ENCODE measurements around the gene ARHGAP31. TPM values are rescaled to one million over a fixed set of nuclear protein-coding genes. Genes with fewer than 3 reads are reported as not detected.

Gene ARHGAP31
- total RNA-seq, 1 donor from 2014 or later: 48.1 TPM

- DNase-seq (ENCODE audit: low read depth): no peak
- Histone ChIP-seq H3K27ac (ENCODE audit: low read depth, low read length) (no peak overlapping the region), H3K9me3 (ENCODE audit: insufficient read depth, low read depth, low read length) (no peaks in the 10 kb centered on the region), H4K20me1 (ENCODE audit: insufficient read depth, low read length) (peaks cover 28% of the 10 kb centered on the region), H3K4me3 (ENCODE audit: insufficient read depth, low read depth, low read length) (no peak overlapping the region), H3K36me3 (ENCODE audit: insufficient read depth, low read length) (peaks cover 12% of the 10 kb centered on the region), H3K4me1 (ENCODE audit: insufficient read depth, low read length) (peaks cover 60% of the 10 kb centered on the region), H3K9ac (ENCODE audit: low read length) (no peak overlapping the region), H3K79me2 (ENCODE audit: insufficient read depth, low read length) (peaks cover 95% of the 10 kb centered on the region), H3K4me2 (ENCODE audit: low read length) (no peak overlapping the region), H3K27me3 (ENCODE audit: insufficient read depth, low read length) (no peaks in the 10 kb centered on the region), H2AFZ (ENCODE audit: low read depth, low read length) (no peak overlapping the region)
- no peaks in the 10 kb centered on the region for H3K9me3 Mint-ChIP-seq (ENCODE audit: unreplicated experiment)
- peak overlapping the region; percentile 13 for H3K27ac Mint-ChIP-seq (ENCODE audit: unreplicated experiment)
- H3K4me3 Mint-ChIP-seq (ENCODE audit: unreplicated experiment): peak overlapping the region; percentile 10
- TF ChIP-seq CTCF (IDR thresholded peaks at IDR 0.05; ENCODE audit: insufficient read depth, low read depth, low read length): no peak
- no peak for TF ChIP-seq EZH2 (IDR thresholded peaks at IDR 0.05; ENCODE audit: insufficient read depth, low read length)
- FAIRE-seq: no peak
- peaks cover 75% of the 10 kb centered on the region for H3K4me1 Mint-ChIP-seq (ENCODE audit: low read depth, unreplicated experiment)
- H3K27me3 Mint-ChIP-seq (ENCODE audit: low read depth, unreplicated experiment): no peaks in the 10 kb centered on the region
- H3K36me3 Mint-ChIP-seq (ENCODE audit: low read depth, unreplicated experiment): peaks cover 38% of the 10 kb centered on the region
Observed at GRCh38 chr3:119301662-119302061, 7.5 kb downstream of the ARHGAP31 start.

- no peak overlapping the region for H3K4me3 ChIP-seq (ENCODE audit: insufficient read depth, low read depth, low read length)
- DNase-seq (ENCODE audit: low read depth) (no peak), FAIRE-seq (no peak)
- peaks cover 63% of the 10 kb centered on the region for H3K4me1 Mint-ChIP-seq (ENCODE audit: low read depth, unreplicated experiment)
- H4K20me1 ChIP-seq (ENCODE audit: insufficient read depth, low read length): peaks cover 18% of the 10 kb centered on the region
- H3K4me2 ChIP-seq (ENCODE audit: low read length): peak overlapping the region; percentile 65
- H2AFZ ChIP-seq (ENCODE audit: low read depth, low read length): no peak overlapping the region
- peaks cover 95% of the 10 kb centered on the region for H3K79me2 ChIP-seq (ENCODE audit: insufficient read depth, low read length)
- H3K4me3 Mint-ChIP-seq (ENCODE audit: unreplicated experiment): peak overlapping the region; percentile 41
- peak overlapping the region; percentile 82 for H3K27ac Mint-ChIP-seq (ENCODE audit: unreplicated experiment)
- peak overlapping the region; percentile 65 for H3K27ac ChIP-seq (ENCODE audit: low read depth, low read length)
- no peaks in the 10 kb centered on the region for H3K27me3 ChIP-seq (ENCODE audit: insufficient read depth, low read length)
- no peaks in the 10 kb centered on the region for H3K9me3 ChIP-seq (ENCODE audit: insufficient read depth, low read depth, low read length)
- H3K27me3 Mint-ChIP-seq (ENCODE audit: low read depth, unreplicated experiment): no peaks in the 10 kb centered on the region
- no peaks in the 10 kb centered on the region for H3K9me3 Mint-ChIP-seq (ENCODE audit: unreplicated experiment)
- no peak for TF ChIP-seq EZH2 (IDR thresholded peaks at IDR 0.05; ENCODE audit: insufficient read depth, low read length)
- no peak for TF ChIP-seq CTCF (IDR thresholded peaks at IDR 0.05; ENCODE audit: insufficient read depth, low read depth, low read length)
- H3K9ac ChIP-seq (ENCODE audit: low read length): no peak overlapping the region
- H3K4me1 ChIP-seq (ENCODE audit: insufficient read depth, low read length): peaks cover 47% of the 10 kb centered on the region
- peaks cover 6% of the 10 kb centered on the region for H3K36me3 ChIP-seq (ENCODE audit: insufficient read depth, low read length)
- peaks cover 31% of the 10 kb centered on the region for H3K36me3 Mint-ChIP-seq (ENCODE audit: low read depth, unreplicated experiment)
Observed at GRCh38 chr3:119302697-119303551, 8.7 kb downstream of the ARHGAP31 start.
